HCT116 (cell line): ENCODE results near the gene MAP4K2. TPM values are rescaled to one million over a fixed set of nuclear protein-coding genes. Genes with fewer than 3 reads are reported as not detected.

ENCODE experiments used
- ATAC-seq: fragments of 200-7000 bp; cut with Tn5 transposase; 2 replicates; pipeline ENCODE4 v1.9.1; 2020; ENCODE audit warnings: mild to moderate bottlenecking, moderate library complexity
- BruUV-seq: library from RNA; stranded (reverse); fragments of 400-500 nt; replicated peaks from 2 replicates; lab custom pipeline; 2021; lab: Mats Ljungman, UMichigan
- CTCF ChIA-PET: fragments of 300-600 bp; sonication (Branson Sonifier 250); formaldehyde crosslinking; loops from one replicate; lab custom pipeline; 2021; ENCODE audit warnings: antibody characterized with exemption; lab: Charles Lee
- POLR2A ChIA-PET: fragments of 300-600, 350-600 bp; sonication (Branson Sonifier 250); formaldehyde crosslinking; loops from one replicate; lab custom pipeline; 2021; ENCODE audit warnings: antibody characterized with exemption; lab: Charles Lee
- RAD21 ChIA-PET, 2 experiments: fragments of 300-600 bp; sonication (Branson Sonifier 250); formaldehyde crosslinking; loops; one replicate each; lab custom pipeline; 2023; ENCODE audit warnings: low total read pairs in 2 of 2; ENCODE audit not compliant: uncharacterized antibody in 2 of 2, unreplicated experiment in 2 of 2, low non-redundant PET in 1 of 2; lab: Charles Lee
- DNase-seq: peaks from one replicate; pipeline ENCODE4 v3.0.0-alpha.2; 2010; ENCODE audit warnings: low read depth, low spot score
- H2AFZ ChIP-seq: fragments of 200-600 bp; shearing (Covaris generic), sonication (generic); 2 replicates; pipeline ENCODE4 v1.6.1; 2017; ENCODE audit warnings: low read depth, mixed run types, mixed read lengths, antibody characterized with exemption, low read length; ENCODE audit not compliant: poor library complexity, severe bottlenecking
- H3K27ac ChIP-seq: 2 replicates; pipeline ENCODE4 v1.5.1; 2012; ENCODE audit warnings: low read depth, low read length
- H3K27me3 ChIP-seq: fragments of 200-600 bp; sonication (generic); 2 replicates; pipeline ENCODE4 v1.6.1; 2016; ENCODE audit warnings: mixed run types, low read length, mixed read lengths; ENCODE audit not compliant: insufficient read depth
- H3K36me3 ChIP-seq, 2 experiments: fragments of 200-500 bp in 1 of 2; fragments of 200-600 bp in 1 of 2; sonication (Bioruptor generic) in 1 of 2; sonication (generic) in 1 of 2; 2 replicates each; pipeline versions ENCODE4 v1.5.1 to v1.6.1; 2014 to 2016; ENCODE audit warnings: low read length in 2 of 2, inconsistent platforms in 1 of 2, mixed read lengths in 1 of 2, mixed run types in 1 of 2; ENCODE audit not compliant: insufficient read depth in 2 of 2, control insufficient read depth in 1 of 2
- H3K4me1 ChIP-seq, 2 experiments: fragments of 200-600 bp in 1 of 2; sonication (generic) in 1 of 2; 2 replicates each; pipeline versions ENCODE4 v1.5.1 to v1.6.1; 2012 to 2017; ENCODE audit warnings: low read length in 2 of 2, inconsistent platforms in 1 of 2, mild to moderate bottlenecking in 1 of 2, mixed read lengths in 1 of 2, mixed run types in 1 of 2, moderate library complexity in 1 of 2; ENCODE audit not compliant: insufficient read depth in 2 of 2, control insufficient read depth in 1 of 2
- H3K4me2 ChIP-seq: fragments of 200-600 bp; sonication (generic); 2 replicates; pipeline ENCODE4 v1.6.1; 2017; ENCODE audit warnings: mixed run types, low read length, mixed read lengths
- H3K4me3 ChIP-seq, 2 experiments: fragments of 200-600 bp in 1 of 2; sonication (generic) in 1 of 2; replicated peaks in 1 of 2; 2 replicates each; pipeline ENCODE4 v1.5.1; 2011 to 2016; ENCODE audit warnings: low read length in 2 of 2, control low read depth in 1 of 2, low read depth in 1 of 2, mild to moderate bottlenecking in 1 of 2, mixed read lengths in 1 of 2, mixed run types in 1 of 2
- H3K79me2 ChIP-seq: fragments of 200-600 bp; sonication (generic); 2 replicates; pipeline ENCODE4 v1.6.1; 2017; ENCODE audit warnings: mild to moderate bottlenecking, mixed run types, low read length, moderate library complexity, mixed read lengths; ENCODE audit not compliant: insufficient read depth
- H3K9ac ChIP-seq: fragments of 200-600 bp; sonication (generic); 2 replicates; pipeline ENCODE4 v1.6.1; 2016; ENCODE audit warnings: low read length, mixed read lengths
- H3K9me2 ChIP-seq: fragments of 200-600 bp; sonication (generic), shearing (Covaris generic); 2 replicates; pipeline ENCODE4 v1.6.1; 2017; ENCODE audit warnings: mixed run types, mild to moderate bottlenecking, moderate library complexity; ENCODE audit not compliant: insufficient read depth
- H3K9me3 ChIP-seq, 2 experiments: fragments of 200-500 bp in 1 of 2; fragments of 200-600 bp in 1 of 2; sonication (Bioruptor generic) in 1 of 2; sonication (generic) in 1 of 2; 2 replicates each; pipeline ENCODE4 v1.6.1; 2014 to 2017; ENCODE audit warnings: low read length in 2 of 2, mixed read lengths in 2 of 2, inconsistent platforms in 1 of 2, low read depth in 1 of 2, mild to moderate bottlenecking in 1 of 2, mixed run types in 1 of 2, moderate library complexity in 1 of 2; ENCODE audit not compliant: control insufficient read depth in 1 of 2, insufficient read depth in 1 of 2
- H4K20me1 ChIP-seq: fragments of 200-600 bp; sonication (generic), shearing (Covaris generic); 2 replicates; pipeline ENCODE4 v1.6.1; 2017; ENCODE audit warnings: mixed run types, mild to moderate bottlenecking, moderate library complexity; ENCODE audit not compliant: insufficient read depth
- EGR1 ChIP-seq: IDR thresholded peaks from 2 replicates; pipeline ENCODE4 v1.6.1; 2012; ENCODE audit warnings: low read depth
- ELF1 ChIP-seq: IDR thresholded peaks from 2 replicates; pipeline ENCODE4 v1.6.1; 2012; ENCODE audit warnings: low read depth, borderline replicate concordance
- FOSL1 ChIP-seq: IDR thresholded peaks from 2 replicates; pipeline ENCODE4 v1.6.1; 2012; ENCODE audit warnings: low read depth
- JUND ChIP-seq: IDR thresholded peaks from 2 replicates; pipeline ENCODE4 v1.6.1; 2012
- POLR2A ChIP-seq: IDR thresholded peaks from 2 replicates; pipeline ENCODE4 v1.7.0; 2011; ENCODE audit warnings: borderline replicate concordance; ENCODE audit not compliant: insufficient read depth, insufficient read length; ENCODE audit errors: extremely low read depth
- POLR2AphosphoS5 ChIP-seq: IDR thresholded peaks from 2 replicates; pipeline ENCODE4 v1.6.1; 2011; ENCODE audit warnings: mild to moderate bottlenecking, low read depth, low read length, moderate library complexity
- RAD21 ChIP-seq: IDR thresholded peaks from 2 replicates; pipeline ENCODE4 v1.6.1; 2012; ENCODE audit warnings: low read depth, mild to moderate bottlenecking
- SIN3A ChIP-seq: IDR thresholded peaks from 2 replicates; pipeline ENCODE4 v1.6.1; 2012; ENCODE audit warnings: low read depth
- ZFX ChIP-seq: fragments of 450-650 bp; IDR thresholded peaks from 2 replicates; pipeline ENCODE4 v1.6.1; 2017
- intact Hi-C: fragments of 100-400 bp; cut with micrococcal nuclease; formaldehyde crosslinking; loops from 2 replicates; pipeline ENCODE4 v1.10.0; 2022
- total RNA-seq: library from RNA; stranded (reverse); gene quantifications from one replicate; pipeline ENCODE4 v1.2.1, GENCODE V29; 2021; ENCODE audit not compliant: unreplicated experiment
- TF ChIP-seq, protein P1 (sequence below), 3 experiments: fragments of 200-600 bp in 1 of 3; sonication (generic) in 1 of 3; IDR thresholded peaks in 2 of 3; conservative IDR thresholded peaks in 1 of 3; 2 replicates each; pipeline ENCODE4 v1.5.1; 2012 to 2017; ENCODE audit warnings: low read depth in 2 of 3, low read length in 2 of 3, antibody characterized with exemption in 1 of 3, borderline replicate concordance in 1 of 3, control low read depth in 1 of 3, mild to moderate bottlenecking in 1 of 3, mixed read lengths in 1 of 3, mixed run types in 1 of 3, moderate library complexity in 1 of 3; ENCODE audit not compliant: insufficient read depth in 1 of 3
- TF ChIP-seq, protein P2 (sequence below): IDR thresholded peaks from 2 replicates; pipeline ENCODE4 v1.6.1; 2012

MAP4K2 gene
- total RNA-seq, 1 experiment from 2014 or later, result 44.2 TPM

DNA sequence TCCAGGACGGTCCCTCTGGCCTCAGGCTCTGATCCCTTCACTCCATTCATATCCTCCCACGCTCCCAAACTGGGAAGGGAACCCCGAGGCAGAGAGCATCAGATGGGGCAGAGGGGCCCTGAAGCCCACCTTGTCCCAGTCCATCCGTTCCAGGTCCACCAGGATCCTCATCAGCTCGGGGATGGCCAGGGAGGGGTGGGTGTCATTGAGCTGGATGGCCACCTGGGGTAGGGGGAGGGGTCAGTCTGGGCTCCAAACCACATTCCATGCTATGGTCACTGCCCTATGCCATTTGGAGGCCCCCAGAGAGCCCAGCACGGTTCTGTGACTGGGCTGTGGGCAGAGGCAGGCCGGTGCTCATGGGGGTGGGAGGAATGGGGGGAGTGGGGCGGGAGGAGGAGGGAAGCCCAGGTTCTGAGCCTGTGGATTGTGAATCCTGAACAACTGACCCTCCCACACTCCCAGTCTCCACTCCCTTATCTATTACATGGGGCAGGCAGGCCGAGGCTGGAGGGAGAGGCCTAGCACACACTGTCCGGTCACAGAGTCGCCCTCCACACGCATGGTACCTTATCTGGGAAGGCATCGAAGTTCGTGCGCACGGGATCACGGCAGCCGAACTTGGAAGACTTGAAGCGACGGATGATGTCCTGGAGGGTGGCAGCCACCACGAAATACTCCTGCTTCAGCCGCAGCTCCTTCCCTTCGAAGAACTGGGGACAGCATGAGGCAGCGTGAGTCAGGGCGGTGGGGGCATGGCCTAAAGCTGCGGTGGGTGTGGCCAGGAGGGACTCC lies 48.7 kb downstream of the MAP4K2 start:
- Histone ChIP-seq H2AFZ (no peak overlapping the region), H3K4me1 (peaks cover 0 to 6% of the 10 kb centered on the region in 2 experiments; a peak in 1 of 4 replicates), H3K9me3 (no peaks in the 10 kb centered on the region), H4K20me1 (no peaks in the 10 kb centered on the region), H3K79me2 (no peaks in the 10 kb centered on the region), H3K27me3 (no peaks in the 10 kb centered on the region), H3K4me2 (no peak overlapping the region), H3K27ac (no peak overlapping the region), H3K9ac (no peak overlapping the region), H3K4me3 (no peak overlapping the region), H3K36me3 (no peaks in the 10 kb centered on the region), H3K9me2 (no peaks in the 10 kb centered on the region)
- intact Hi-C loops, result no loop called here
- DNase-seq (no peak), ATAC-seq (no peak)
- no peak for TF ChIP-seq RAD21
- TF ChIP-seq FOSL1, result no peak
- no peak for TF ChIP-seq POLR2AphosphoS5
- no peak for TF ChIP-seq ZFX
- TF ChIP-seq, protein P1, sequence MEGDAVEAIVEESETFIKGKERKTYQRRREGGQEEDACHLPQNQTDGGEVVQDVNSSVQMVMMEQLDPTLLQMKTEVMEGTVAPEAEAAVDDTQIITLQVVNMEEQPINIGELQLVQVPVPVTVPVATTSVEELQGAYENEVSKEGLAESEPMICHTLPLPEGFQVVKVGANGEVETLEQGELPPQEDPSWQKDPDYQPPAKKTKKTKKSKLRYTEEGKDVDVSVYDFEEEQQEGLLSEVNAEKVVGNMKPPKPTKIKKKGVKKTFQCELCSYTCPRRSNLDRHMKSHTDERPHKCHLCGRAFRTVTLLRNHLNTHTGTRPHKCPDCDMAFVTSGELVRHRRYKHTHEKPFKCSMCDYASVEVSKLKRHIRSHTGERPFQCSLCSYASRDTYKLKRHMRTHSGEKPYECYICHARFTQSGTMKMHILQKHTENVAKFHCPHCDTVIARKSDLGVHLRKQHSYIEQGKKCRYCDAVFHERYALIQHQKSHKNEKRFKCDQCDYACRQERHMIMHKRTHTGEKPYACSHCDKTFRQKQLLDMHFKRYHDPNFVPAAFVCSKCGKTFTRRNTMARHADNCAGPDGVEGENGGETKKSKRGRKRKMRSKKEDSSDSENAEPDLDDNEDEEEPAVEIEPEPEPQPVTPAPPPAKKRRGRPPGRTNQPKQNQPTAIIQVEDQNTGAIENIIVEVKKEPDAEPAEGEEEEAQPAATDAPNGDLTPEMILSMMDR (IDR thresholded peaks at IDR 0.05 in 2 of 3, conservative IDR thresholded peaks at IDR 0.05 in 1 of 3; ENCODE audit: borderline replicate concordance in 1 of 3, insufficient read depth in 1 of 3, low read depth in 2 of 3, low read length in 2 of 3), result no peak
- TF ChIP-seq SIN3A, result no peak
- TF ChIP-seq POLR2A, result no peak
- no peak for TF ChIP-seq ELF1
- no peak for TF ChIP-seq EGR1
- no peak for TF ChIP-seq JUND
- TF ChIP-seq, protein P2, sequence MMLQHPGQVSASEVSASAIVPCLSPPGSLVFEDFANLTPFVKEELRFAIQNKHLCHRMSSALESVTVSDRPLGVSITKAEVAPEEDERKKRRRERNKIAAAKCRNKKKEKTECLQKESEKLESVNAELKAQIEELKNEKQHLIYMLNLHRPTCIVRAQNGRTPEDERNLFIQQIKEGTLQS, result no peak
- POLR2A ChIA-PET, result interaction anchor here (1.0 kb wide), 1 partner anchor 25 kb away, joined by 3 read pairs; no protein-coding TSS in a partner anchor
- RAD21 ChIA-PET, result no interaction called here
- CTCF ChIA-PET, result no interaction called here
- no TSS peak for BruUV-seq
